HG02852 (cell line): ENCODE data around the gene SLITRK3.

ENCODE experiments used
- ATAC-seq: cut with Tn5 transposase; IDR thresholded peaks from one replicate; pipeline ENCODE4 v1.9.1; 2021; ENCODE audit warnings: mild to moderate bottlenecking, moderate library complexity; ENCODE audit not compliant: unreplicated experiment

The SLITRK3 gene, protein sequence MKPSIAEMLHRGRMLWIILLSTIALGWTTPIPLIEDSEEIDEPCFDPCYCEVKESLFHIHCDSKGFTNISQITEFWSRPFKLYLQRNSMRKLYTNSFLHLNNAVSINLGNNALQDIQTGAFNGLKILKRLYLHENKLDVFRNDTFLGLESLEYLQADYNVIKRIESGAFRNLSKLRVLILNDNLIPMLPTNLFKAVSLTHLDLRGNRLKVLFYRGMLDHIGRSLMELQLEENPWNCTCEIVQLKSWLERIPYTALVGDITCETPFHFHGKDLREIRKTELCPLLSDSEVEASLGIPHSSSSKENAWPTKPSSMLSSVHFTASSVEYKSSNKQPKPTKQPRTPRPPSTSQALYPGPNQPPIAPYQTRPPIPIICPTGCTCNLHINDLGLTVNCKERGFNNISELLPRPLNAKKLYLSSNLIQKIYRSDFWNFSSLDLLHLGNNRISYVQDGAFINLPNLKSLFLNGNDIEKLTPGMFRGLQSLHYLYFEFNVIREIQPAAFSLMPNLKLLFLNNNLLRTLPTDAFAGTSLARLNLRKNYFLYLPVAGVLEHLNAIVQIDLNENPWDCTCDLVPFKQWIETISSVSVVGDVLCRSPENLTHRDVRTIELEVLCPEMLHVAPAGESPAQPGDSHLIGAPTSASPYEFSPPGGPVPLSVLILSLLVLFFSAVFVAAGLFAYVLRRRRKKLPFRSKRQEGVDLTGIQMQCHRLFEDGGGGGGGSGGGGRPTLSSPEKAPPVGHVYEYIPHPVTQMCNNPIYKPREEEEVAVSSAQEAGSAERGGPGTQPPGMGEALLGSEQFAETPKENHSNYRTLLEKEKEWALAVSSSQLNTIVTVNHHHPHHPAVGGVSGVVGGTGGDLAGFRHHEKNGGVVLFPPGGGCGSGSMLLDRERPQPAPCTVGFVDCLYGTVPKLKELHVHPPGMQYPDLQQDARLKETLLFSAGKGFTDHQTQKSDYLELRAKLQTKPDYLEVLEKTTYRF

DNA sequence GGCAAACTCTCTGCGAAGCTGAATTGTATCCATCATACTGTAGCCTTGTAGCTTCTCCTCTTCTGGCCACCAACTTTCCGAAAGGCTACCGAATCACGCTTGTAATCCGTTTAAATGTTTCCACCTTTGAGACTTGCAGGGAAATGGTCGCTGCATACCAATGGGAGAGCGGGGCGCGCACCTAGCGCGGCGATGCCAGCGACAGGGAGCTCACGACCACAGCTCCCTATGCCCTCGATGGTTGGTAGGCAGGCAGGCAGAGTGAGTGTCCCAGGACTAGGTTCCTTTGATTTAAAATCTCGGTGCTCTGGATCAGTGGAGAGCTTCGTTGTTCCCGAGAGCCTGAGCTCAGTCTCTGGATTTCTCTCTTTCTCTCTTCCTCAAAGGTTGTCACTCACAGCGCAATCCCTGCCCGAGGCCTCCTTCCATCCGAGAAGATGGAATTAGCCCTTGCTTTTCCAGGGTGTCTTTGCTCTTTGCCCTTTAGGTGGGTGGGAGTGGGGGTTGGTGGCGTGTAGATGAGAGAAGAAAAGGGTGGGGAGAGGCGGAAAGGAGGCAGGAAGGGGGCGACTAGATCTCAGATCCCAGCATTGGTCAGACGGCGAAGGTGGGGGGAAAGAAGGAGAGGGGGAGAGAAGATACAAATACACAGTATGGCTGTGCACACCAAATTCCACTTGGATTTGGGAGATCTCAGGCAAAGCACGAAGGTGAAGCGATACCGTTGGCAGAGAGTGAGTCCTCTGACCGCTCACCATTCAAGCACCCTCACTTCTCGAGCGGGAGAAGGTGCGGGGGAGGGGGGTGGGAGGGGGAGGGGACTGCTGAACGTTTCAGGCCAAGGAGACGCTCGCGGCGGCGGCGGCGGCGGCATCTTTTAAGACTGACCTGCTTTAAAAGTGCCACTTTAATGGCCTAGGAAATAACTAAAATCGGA is at the start of gene SLITRK3:
Gene SLITRK3 (minus strand): TSS at position 745 of the 937 bp plus-strand sequence. CDS start 5,554 bp downstream, outside the sequence.
- no peak for ATAC-seq

DNA sequence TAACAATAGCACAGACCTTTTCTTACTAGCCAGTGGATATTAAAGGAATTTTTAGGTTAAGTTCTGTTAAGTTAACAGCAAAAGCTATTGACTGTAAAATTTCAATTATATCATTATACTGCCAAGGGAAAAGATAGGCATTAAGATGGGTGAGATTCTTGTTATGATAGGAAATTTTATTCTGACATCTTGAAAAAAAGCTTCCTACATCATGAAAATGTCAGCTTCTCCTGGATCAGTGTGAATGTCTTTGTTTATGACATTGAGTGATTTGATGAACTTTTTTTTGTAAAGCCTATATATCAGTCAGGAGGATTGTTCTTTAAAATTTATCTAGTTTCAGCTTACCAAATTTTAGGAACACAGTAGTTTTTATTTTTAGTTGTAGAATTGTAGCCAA is 47.4 kb upstream of the SLITRK3 start:
- no peak for ATAC-seq

DNA sequence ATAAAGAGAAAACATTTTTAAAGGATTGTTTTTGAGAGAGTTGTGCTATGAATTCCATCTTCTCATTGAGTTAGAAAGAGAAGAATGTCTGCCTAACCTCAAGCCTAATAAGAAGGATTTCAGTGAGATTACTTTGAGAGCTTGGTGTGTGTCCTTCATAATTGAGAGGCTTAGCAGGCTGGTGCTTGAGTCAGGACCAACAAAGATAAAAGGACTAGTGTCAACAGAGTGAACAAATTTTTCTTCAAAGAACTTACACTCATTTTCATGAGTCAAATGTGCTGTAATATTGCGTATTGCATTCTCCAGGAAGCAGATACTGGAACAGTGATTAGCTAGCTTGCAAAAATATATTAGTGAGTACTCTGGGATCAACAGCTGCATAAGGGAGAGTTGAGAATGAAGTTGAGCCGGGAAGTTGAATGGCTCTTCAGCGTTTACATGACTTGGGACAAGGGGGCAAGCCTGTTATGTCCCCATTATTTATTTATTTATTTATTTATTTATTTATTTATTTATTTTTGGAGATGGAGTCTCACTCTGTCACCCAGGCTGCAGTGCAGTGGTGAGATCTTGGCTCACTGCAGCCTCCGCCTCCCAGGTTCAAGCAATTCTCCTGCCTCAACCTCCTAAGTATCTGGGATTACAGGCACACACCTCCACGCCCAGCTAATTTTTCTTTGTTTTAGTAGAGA is 37.5 kb upstream of the SLITRK3 start:
- ATAC-seq: no peak

GRCh38 chr3:165225604-165226003 is 29.4 kb upstream of the SLITRK3 start:
- ATAC-seq: no peak

GRCh38 chr3:165217739-165218138 is 21.6 kb upstream of the SLITRK3 start:
- no peak for ATAC-seq

DNA sequence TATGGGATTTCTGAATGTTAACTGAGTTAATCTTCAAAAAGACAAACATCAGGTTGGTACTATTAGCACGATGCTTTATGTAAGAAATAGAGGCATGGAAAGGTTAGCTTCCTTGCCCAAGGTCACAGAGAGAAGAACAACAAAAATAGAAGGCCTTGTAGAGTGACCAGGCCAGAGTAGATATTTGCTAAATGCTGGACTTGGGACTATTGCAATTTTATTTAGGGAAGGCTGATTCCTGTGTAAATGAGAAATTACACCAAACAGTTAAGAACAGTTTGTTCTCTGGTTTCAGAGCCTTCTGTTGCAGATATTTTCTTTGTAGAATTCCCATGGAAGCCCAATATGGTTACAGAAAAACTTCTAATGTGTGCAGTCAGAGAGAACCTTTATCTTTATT is 16.4 kb upstream of the SLITRK3 start:
- no peak for ATAC-seq

GRCh38 chr3:165211721-165212120 is 15.5 kb upstream of the SLITRK3 start:
- no peak for ATAC-seq

- no peak for ATAC-seq
Observed at GRCh38 chr3:165210727-165211126, 14.5 kb upstream of the SLITRK3 start.

- ATAC-seq: no peak
Observed at GRCh38 chr3:165210132-165210531, 13.9 kb upstream of the SLITRK3 start.

DNA sequence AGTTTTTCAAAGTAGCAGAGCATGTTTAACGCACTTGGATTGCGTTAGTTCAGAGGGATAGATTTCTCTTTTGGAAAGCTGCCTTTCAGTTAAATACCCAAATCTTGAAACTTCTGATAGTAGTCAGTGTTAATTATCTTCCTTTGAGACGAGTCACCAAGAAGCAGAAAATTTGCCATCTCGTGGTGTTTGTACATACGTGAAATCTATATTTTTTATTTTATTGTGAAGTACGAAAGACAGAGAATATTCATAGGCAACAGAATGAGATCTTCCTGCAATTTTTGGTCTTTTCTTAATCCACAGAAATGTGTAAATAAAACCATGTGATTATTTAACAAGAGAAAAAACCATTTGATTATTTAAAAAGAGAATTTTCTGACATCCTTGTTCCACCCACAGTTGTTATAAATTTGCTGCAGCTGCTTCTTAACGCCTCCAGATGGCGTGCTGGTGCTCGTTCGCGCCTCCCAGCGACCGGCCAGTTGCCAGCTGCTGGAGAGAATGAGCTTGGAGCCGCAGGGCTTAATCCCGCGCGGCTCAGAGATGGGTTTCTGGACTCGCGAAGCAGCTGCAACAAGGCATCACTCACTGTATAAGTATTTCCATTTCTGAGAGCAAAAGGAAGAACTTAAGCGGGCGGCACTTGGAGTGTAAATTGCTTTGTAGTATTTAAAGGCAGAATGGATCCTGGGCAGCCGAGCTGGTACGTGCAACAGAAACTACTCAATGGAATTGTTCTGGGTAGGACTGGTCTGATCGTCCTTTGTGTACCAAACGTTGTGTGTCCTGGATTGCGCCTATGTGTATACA is 10.5 kb upstream of the SLITRK3 start:
- peak; percentile 96 for ATAC-seq

DNA sequence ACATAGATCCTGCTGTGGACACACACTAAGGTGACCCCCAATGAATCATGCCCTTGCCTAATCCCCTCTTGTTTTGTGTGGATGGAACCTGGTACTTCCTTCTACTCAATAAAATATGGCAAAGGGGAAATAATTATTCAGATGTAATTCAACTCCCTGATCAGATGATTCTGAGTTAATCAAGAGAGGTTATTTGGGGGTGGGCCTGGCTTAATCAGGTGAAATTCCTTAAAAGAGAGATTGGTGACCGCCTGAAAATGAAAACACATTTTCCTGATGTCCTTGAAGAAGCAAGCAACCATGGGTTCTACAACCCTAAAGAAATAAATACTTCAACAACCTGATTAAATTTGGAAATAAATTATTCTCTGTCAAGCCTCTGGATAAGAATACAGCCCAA is 8.3 kb upstream of the SLITRK3 start:
- ATAC-seq: no peak

- no peak for ATAC-seq
Observed at GRCh38 chr3:165202995-165203394, 6.8 kb upstream of the SLITRK3 start.

GRCh38 chr3:165201964-165202363 is 5.8 kb upstream of the SLITRK3 start:
- ATAC-seq: no peak

GRCh38 chr3:165197481-165197800 is 1.3 kb upstream of the SLITRK3 start:
- no peak for ATAC-seq

DNA sequence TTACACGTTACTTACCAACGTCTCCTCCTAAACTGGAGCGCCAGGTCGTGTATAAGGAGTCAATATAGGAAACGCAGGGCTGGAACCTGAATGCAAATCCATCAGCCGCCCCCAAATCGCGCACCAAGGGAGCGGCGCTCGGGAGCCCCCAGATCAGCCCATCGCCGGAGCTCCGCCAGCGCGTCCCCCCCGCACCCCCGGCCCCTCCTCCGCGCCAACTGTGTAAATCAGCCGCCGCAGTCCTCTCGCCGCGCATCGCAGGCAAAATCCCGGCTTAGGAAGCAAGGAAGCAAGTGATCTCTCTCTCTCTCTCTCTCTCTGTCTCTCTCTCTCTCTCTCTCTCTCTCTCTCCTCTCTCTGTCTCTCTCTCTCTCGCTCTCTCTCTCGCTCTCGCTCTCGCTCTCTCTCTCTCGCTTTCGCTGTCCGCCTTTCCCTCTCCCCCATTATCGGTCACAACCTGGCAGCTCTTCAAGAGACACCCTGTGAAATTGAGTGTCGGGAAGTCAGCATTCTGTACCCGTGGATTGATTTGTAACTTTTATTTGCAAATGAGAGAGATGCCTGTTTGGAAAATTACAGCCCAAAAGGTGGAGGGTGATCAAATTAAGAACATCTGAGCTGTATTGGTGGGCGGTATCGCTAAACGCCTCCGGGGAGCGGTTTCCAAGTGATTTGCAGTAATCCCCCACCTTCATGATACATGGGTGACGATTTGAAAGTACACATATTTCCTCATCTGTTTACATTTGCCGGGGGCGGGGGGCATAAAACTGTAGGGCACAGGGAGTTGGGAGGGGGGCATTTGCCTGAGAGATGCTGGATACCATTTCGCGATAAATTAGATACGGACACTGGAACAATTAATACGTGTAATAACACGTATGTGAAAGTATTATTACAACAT is 645 bp upstream of the SLITRK3 start:
- ATAC-seq: no peak

DNA sequence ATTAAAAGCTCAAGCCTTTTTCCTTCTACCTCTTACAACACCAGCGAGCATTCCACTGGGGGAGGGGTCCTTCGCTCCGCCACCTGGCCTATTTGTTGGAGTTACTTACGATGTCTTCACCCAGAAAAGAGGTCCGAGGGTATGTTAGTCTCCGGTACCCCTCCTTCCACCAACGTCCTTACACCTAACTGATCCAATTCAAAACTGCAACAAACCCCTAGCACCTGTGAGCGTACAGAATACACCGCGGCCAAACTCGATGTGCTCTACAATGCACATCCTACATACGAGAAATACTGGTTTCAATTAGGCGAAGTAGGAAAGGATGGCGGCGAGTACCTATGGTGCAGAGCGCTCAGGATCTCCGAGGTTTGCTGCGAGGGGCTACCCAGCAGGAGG is 944 bp downstream of the SLITRK3 start:
- ATAC-seq: no peak

DNA sequence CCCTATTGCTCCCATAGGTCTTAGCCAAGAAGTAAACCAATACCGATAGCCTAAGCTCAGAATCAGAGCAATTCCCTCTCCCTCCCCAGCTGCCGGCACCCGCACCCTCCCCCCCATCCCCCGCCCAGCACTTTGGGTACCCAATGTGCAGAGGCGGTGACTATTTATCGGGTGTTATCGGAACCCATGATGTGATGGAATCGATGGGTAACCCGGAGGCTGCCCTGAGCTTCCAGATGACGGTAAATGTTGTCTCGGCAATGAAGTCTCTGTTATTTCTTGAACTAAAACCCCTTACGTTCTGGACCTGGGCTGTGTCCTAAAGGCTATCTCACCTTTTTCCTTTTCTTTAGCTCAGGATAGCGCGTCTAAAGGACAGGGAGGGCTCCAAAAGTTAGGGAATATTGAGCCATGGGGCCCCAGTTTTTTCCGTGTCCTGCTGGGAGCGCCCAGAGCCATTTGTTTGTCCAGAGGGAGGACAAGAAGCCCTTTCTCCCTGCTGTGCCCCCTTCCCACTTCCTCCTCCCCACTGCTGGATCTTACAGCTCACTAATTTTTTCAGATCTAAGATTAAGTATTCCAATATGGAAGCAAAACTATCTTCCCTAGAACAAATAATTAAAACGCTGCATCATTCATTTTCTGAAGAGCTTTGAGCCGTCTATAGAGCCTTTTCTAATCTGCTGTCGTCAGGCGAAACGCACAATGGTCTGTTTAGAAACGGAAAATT is 1.5 kb downstream of the SLITRK3 start:
- ATAC-seq: no peak
